GM12873 (cell line): Measurements from ENCODE around the gene GPHA2.

Experiments
- TF ChIP-seq, protein P1 (sequence below): IDR thresholded peaks from 2 replicates; pipeline ENCODE4 v1.5.1; 2012; ENCODE audit warnings: low read depth, mild to moderate bottlenecking, moderate library complexity, low read length, control low read depth; ENCODE audit not compliant: insufficient read depth; ENCODE audit errors: missing control alignments

Gene GPHA2

GRCh38 chr11:64935359-64936081, at the start of gene GPHA2:
GPHA2 (minus strand) TSS chr11:64935893; CDS start chr11:64935460, 433 bp downstream.
- TF ChIP-seq, protein P1, sequence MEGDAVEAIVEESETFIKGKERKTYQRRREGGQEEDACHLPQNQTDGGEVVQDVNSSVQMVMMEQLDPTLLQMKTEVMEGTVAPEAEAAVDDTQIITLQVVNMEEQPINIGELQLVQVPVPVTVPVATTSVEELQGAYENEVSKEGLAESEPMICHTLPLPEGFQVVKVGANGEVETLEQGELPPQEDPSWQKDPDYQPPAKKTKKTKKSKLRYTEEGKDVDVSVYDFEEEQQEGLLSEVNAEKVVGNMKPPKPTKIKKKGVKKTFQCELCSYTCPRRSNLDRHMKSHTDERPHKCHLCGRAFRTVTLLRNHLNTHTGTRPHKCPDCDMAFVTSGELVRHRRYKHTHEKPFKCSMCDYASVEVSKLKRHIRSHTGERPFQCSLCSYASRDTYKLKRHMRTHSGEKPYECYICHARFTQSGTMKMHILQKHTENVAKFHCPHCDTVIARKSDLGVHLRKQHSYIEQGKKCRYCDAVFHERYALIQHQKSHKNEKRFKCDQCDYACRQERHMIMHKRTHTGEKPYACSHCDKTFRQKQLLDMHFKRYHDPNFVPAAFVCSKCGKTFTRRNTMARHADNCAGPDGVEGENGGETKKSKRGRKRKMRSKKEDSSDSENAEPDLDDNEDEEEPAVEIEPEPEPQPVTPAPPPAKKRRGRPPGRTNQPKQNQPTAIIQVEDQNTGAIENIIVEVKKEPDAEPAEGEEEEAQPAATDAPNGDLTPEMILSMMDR = no peak

GRCh38 chr11:64976651-64977050, 41.0 kb upstream of the GPHA2 start:
- TF ChIP-seq, protein P1 = no peak

DNA sequence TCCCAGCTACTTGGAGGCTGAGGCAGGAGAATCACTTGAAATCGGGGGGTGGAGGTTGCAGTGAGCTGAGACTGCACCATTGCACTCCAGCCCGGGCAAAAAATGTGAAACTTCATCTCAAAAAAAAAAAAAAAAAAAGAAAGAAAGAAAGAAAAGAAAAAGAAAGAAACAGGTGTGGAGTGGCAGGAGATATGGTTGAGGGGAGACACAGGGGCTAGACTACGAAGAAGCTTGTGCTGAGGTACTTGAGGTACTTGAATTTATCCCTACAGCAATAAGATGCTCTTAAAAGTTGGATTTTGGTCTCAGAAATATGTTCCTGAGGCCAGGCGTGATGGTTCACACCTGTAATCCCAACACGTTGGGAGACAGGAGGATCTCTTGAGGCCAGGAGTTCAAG, 38.4 kb upstream of the GPHA2 start:
- TF ChIP-seq, protein P1 = no peak

DNA sequence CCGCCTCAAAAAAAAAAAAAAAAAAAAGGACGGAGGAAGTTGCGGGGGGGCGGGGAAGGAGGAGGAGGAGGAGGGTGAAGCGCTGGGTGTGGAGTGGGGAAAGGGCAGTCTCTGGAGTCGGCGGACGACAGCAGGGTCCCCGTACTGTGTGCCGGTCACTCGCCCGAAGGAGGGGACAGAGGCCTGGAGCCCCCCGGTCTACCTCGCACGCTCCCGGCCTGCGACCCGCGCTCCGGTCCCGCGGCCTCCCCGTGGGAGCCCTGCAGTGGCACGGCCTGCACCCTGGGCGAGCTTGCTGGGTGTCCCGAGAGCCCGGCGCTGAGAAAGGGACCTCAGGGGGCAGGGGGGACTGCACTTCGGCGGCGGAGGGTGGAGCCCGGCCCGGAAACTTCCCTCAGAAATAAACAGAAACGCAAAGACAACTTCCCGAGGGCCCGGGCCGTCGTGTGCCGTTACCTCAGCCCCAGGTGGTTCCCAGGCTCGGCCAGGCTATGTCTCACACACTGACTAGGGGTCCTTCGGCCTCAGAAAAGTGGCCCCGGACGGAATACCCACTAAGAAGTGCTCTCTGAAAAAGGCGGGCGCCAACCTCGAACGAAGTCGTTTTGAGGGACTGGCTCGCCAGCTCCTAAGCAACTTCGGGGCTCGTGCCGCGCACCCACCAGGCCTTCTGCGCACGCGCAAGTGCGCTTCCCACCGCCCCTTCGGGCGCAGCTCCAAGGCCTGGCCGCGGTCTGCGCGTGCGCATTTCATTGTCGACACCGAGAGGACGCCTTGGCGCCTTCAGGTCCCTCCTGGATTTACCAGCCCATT, 35.9 kb upstream of the GPHA2 start, which contains the start of gene MAJIN:
TSS of gene MAJIN (minus strand) at position 688 of the 813 bp plus-strand sequence. CDS start 12,703 bp downstream, outside the sequence.
- TF ChIP-seq, protein P1 = no peak

DNA sequence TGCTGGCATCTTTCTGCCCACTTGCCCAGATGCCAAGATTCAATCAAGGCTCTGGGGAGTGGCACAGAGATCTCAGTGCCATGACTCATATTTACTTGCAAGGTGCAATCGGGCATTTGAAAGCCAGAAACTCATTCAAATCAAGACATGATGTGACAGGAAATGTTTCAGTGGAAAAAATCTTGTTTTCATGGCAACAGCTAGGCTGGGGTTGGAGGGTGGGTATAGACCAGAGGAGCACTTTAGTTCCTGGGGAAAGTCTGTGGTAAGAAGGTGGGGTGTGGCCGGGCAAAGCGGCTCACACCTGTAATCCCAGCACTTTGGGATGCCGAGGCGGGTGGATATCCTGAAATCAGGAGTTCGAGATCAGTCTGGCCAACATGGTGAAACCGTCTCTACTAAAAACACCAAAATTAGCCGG, 35.0 kb upstream of the GPHA2 start:
- TF ChIP-seq, protein P1 = no peak

DNA sequence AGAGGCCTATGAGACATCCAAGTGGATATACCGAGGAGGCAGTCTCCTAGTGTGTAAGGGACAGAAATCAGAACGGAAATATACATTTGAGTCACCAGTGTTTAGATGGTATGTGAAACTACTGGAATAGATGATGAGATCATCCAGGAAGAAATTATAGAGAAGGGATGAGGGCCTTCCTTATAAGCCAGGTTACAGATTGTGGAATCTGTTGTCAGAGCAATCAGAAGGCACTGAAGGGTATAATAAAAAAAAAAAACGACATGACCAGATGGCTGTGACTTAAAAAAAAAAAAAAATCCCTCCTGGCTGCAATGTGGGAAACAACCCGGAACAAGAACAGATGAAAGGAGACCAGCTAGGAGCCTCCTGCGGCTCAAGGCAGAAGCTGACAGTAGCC, 33.5 kb upstream of the GPHA2 start:
- TF ChIP-seq, protein P1 = no peak

DNA sequence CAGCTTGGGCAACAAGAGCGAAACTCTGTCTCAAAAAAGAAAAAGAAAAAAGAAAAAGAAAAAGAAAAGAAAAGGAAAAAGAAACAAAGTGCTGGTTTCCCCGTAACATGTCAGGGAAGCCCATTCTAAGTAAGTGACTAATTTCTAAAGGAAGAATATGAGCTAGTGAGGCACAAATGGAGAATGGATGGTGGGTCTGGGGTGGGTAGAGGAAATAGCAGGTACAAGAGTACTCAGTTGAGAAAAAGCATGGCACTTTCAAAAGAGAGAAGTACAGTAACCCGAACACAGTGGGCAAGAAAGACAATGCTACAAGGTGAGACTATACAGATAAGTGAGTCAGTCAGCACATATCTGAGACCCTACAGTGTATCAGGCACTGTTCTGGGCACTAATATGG, 31.7 kb upstream of the GPHA2 start:
- TF ChIP-seq, protein P1 = no peak
